OCI-LY7 (cell line): ENCODE data around the gene RNF152. TPM values are rescaled to one million over a fixed set of nuclear protein-coding genes. Genes with fewer than 3 reads are reported as not detected.

Experiments used
- BruUV-seq: library from RNA; stranded (reverse); fragments of 400-500 nt; replicated peaks from 2 replicates; lab custom pipeline; 2021; lab: Mats Ljungman, UMichigan
- CTCF ChIA-PET: fragments of 300-600 bp; sonication (Branson Sonifier 250); formaldehyde crosslinking; loops from one replicate; lab custom pipeline; 2022; ENCODE audit warnings: antibody characterized with exemption; ENCODE audit not compliant: unreplicated experiment; lab: Charles Lee
- POLR2A ChIA-PET: fragments of 300-600 bp; sonication (Branson Sonifier 250); formaldehyde crosslinking; loops from one replicate; lab custom pipeline; 2022; ENCODE audit warnings: antibody characterized with exemption; lab: Charles Lee
- DNase-seq: peaks from one replicate; pipeline ENCODE4 v3.0.0-alpha.2; 2015; ENCODE audit warnings: low spot score
- H2AFZ ChIP-seq: fragments of 200-600 bp; sonication (generic), shearing (Covaris generic); 2 replicates; pipeline ENCODE4 v1.6.1; 2014; ENCODE audit warnings: mild to moderate bottlenecking, antibody characterized with exemption, low read length, moderate library complexity
- H3K27ac ChIP-seq: fragments of 200-600 bp; sonication (generic); 2 replicates; pipeline ENCODE4 v1.5.1; 2014; ENCODE audit warnings: mixed run types, low read depth, mild to moderate bottlenecking, moderate library complexity, low read length, inconsistent platforms; ENCODE audit not compliant: poor library complexity, severe bottlenecking
- H3K36me3 ChIP-seq: fragments of 200-600 bp; sonication (generic); 2 replicates; pipeline ENCODE4 v1.6.1; 2014; ENCODE audit warnings: mild to moderate bottlenecking, antibody characterized with exemption, low read length, moderate library complexity, mixed read lengths; ENCODE audit not compliant: insufficient read depth
- H3K4me1 ChIP-seq: fragments of 200-600 bp; sonication (generic); 2 replicates; pipeline ENCODE4 v1.5.1; 2014; ENCODE audit warnings: mild to moderate bottlenecking, low read length; ENCODE audit not compliant: insufficient read depth, poor library complexity, severe bottlenecking
- H3K4me2 ChIP-seq: fragments of 200-600 bp; sonication (generic); 2 replicates; pipeline ENCODE4 v1.6.1; 2014; ENCODE audit warnings: mild to moderate bottlenecking, low read length
- H3K4me3 ChIP-seq: fragments of 200-600 bp; sonication (generic); 2 replicates; pipeline ENCODE4 v1.5.1; 2014; ENCODE audit warnings: mild to moderate bottlenecking, low read depth, low read length; ENCODE audit not compliant: poor library complexity, severe bottlenecking
- H3K79me2 ChIP-seq: fragments of 200-600 bp; sonication (generic); 2 replicates; pipeline ENCODE4 v1.6.1; 2016; ENCODE audit warnings: low read depth, mild to moderate bottlenecking, low read length, moderate library complexity, mixed read lengths; ENCODE audit not compliant: insufficient read depth
- H3K9me2 ChIP-seq: fragments of 200-600 bp; sonication (generic); 2 replicates; pipeline ENCODE4 v1.6.1; 2016; ENCODE audit warnings: mild to moderate bottlenecking, low read length, mixed read lengths; ENCODE audit not compliant: insufficient read depth
- H3K9me3 ChIP-seq: fragments of 200-600 bp; sonication (generic); 2 replicates; pipeline ENCODE4 v1.6.1; 2014; ENCODE audit warnings: mild to moderate bottlenecking, mixed run types, low read length, mixed read lengths
- H4K20me1 ChIP-seq: fragments of 200-600 bp; sonication (generic); 2 replicates; pipeline ENCODE4 v1.6.1; 2014; ENCODE audit warnings: mild to moderate bottlenecking, antibody characterized with exemption, low read length, moderate library complexity, mixed read lengths; ENCODE audit not compliant: insufficient read depth
- EZH2phosphoT487 ChIP-seq: fragments of 200-600 bp; sonication (generic); IDR thresholded peaks from 2 replicates; pipeline ENCODE4 v1.6.1; 2018; ENCODE audit warnings: low read depth, borderline replicate concordance, mild to moderate bottlenecking, mixed run types, antibody characterized with exemption, low read length, moderate library complexity, mixed read lengths
- intact Hi-C: fragments of 100-400 bp; cut with micrococcal nuclease; formaldehyde crosslinking; loops from one replicate; pipeline ENCODE4 v1.10.0; 2022; ENCODE audit not compliant: unreplicated experiment
- total RNA-seq, 2 experiments: library from RNA; depleted of rRNA in 1 of 2; stranded (reverse); fragments of >200 nt in 1 of 2; shearing (Covaris generic) in 1 of 2; gene quantifications; 2 replicates each; pipeline ENCODE4 v1.2.3, GENCODE V29; 2014 to 2022
- TF ChIP-seq, protein P1 (sequence below): fragments of 200-600 bp; sonication (generic); conservative IDR thresholded peaks from 2 replicates; pipeline ENCODE4 v1.5.1; 2014; ENCODE audit warnings: mild to moderate bottlenecking, antibody characterized with exemption, low read length, moderate library complexity, mixed read lengths

RNF152 gene
- total RNA-seq, 2 experiments from 2014 or later: not detected

- ChIA-PET POLR2A (interaction anchor here (1.3 kb wide), 1 partner anchor 23 kb away, joined by 3 read pairs; no protein-coding TSS in a partner anchor), CTCF (no interaction called here)
Observed at GRCh38 chr18:61883547-61883946, 9.3 kb downstream of the RNF152 start.

DNA sequence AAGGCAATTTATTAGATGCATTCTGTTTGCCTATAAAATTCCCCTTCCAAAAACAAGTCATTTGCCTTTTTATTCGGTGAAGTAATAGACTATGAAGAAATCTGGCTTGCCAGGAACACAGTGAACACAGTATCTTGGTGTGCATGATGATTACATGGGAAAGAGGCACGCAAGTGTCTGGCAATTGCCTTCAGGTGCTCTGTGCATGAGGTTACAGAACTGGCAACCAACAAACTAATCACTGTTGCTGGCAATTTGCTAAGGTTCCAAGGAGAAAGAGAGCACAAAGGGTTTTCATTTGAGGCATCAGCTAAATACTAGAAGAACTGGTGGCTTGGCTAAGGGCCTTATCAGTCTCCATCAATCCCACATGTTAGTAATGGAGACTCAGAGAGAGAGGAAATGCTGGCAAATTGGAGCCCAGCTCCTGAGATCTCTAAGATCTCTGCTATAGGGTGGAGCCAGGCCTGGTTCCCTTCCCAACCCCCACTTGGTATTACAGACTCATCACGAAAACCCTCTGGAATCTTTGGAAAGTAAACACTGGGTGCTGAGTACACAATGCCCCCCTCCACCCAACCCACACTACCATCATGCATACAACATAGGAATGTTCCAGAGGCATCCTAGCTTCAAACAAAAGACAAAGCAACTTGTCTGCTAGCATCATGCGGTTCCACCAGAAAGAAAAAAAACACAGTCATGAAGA, 10.4 kb downstream of the RNF152 start:
- H3K4me2 ChIP-seq: no peak overlapping the region
- H3K4me3 ChIP-seq: no peak overlapping the region
- no peak for DNase-seq
- POLR2A ChIA-PET: no interaction called here
- H3K9me2 ChIP-seq: no peaks in the 10 kb centered on the region
- H3K4me1 ChIP-seq: no peaks in the 10 kb centered on the region
- no peaks in the 10 kb centered on the region for H4K20me1 ChIP-seq
- no peaks in the 10 kb centered on the region for H3K79me2 ChIP-seq
- TF ChIP-seq, protein P1, sequence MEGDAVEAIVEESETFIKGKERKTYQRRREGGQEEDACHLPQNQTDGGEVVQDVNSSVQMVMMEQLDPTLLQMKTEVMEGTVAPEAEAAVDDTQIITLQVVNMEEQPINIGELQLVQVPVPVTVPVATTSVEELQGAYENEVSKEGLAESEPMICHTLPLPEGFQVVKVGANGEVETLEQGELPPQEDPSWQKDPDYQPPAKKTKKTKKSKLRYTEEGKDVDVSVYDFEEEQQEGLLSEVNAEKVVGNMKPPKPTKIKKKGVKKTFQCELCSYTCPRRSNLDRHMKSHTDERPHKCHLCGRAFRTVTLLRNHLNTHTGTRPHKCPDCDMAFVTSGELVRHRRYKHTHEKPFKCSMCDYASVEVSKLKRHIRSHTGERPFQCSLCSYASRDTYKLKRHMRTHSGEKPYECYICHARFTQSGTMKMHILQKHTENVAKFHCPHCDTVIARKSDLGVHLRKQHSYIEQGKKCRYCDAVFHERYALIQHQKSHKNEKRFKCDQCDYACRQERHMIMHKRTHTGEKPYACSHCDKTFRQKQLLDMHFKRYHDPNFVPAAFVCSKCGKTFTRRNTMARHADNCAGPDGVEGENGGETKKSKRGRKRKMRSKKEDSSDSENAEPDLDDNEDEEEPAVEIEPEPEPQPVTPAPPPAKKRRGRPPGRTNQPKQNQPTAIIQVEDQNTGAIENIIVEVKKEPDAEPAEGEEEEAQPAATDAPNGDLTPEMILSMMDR: no peak
- TF ChIP-seq EZH2phosphoT487: no peak
- no peak overlapping the region for H2AFZ ChIP-seq
- H3K36me3 ChIP-seq: no peaks in the 10 kb centered on the region
- H3K27ac ChIP-seq: no peak overlapping the region
- no TSS peak for BruUV-seq
- H3K9me3 ChIP-seq: no peaks in the 10 kb centered on the region
- intact Hi-C loops: no loop called here
- CTCF ChIA-PET: no interaction called here

More at GRCh38 chr18:61883547-61883946, 9.3 kb downstream of the RNF152 start:
- Histone ChIP-seq H3K27ac (no peak overlapping the region), H3K4me3 (no peak overlapping the region), H3K4me2 (no peak overlapping the region), H3K36me3 (no peaks in the 10 kb centered on the region), H3K9me2 (no peaks in the 10 kb centered on the region), H3K79me2 (no peaks in the 10 kb centered on the region), H3K4me1 (no peaks in the 10 kb centered on the region), H2AFZ (no peak overlapping the region), H3K9me3 (no peaks in the 10 kb centered on the region), H4K20me1 (no peaks in the 10 kb centered on the region)
- DNase-seq: no peak
- no peak for TF ChIP-seq EZH2phosphoT487
- TF ChIP-seq, protein P1: no peak
- intact Hi-C loops: no loop called here
- BruUV-seq: no TSS peak

DNA sequence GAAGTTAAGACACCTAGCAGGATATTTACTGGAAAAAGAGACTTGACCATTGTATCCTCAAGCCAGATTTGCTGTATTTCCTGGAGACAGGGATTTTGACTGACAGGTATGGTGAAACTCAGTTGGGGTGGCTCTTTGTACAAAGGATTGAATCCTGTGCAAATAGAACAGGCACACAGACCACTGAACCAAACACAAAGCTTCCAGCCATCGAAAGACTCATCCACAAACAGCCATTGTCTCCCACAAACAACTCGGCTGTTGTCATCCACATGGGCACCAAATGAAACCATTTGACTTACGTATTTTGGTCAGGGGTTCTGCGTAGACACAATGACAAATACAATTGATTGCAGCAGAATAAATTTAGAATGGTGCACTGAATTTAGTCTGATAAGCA, 15.9 kb downstream of the RNF152 start:
- no peak for DNase-seq
- no peaks in the 10 kb centered on the region for H3K79me2 ChIP-seq
- no peaks in the 10 kb centered on the region for H4K20me1 ChIP-seq
- TF ChIP-seq EZH2phosphoT487: no peak
- TF ChIP-seq, protein P1: no peak
- no peaks in the 10 kb centered on the region for H3K4me1 ChIP-seq
- no peaks in the 10 kb centered on the region for H3K36me3 ChIP-seq
- intact Hi-C loops: no loop called here
- no peaks in the 10 kb centered on the region for H3K9me3 ChIP-seq
- ChIA-PET POLR2A (no interaction called here), CTCF (no interaction called here)
- no TSS peak for BruUV-seq
- no peak overlapping the region for H3K27ac ChIP-seq
- H2AFZ ChIP-seq: no peak overlapping the region
- no peak overlapping the region for H3K4me2 ChIP-seq
- H3K4me3 ChIP-seq: no peak overlapping the region
- no peaks in the 10 kb centered on the region for H3K9me2 ChIP-seq
